HG02763 (cell line): ENCODE results near the gene GMPPB.

Experiments used
- ATAC-seq: cut with Tn5 transposase; IDR thresholded peaks from one replicate; pipeline ENCODE4 v1.9.1; 2021; ENCODE audit warnings: mild to moderate bottlenecking, moderate library complexity; ENCODE audit not compliant: unreplicated experiment

The GMPPB gene

DNA sequence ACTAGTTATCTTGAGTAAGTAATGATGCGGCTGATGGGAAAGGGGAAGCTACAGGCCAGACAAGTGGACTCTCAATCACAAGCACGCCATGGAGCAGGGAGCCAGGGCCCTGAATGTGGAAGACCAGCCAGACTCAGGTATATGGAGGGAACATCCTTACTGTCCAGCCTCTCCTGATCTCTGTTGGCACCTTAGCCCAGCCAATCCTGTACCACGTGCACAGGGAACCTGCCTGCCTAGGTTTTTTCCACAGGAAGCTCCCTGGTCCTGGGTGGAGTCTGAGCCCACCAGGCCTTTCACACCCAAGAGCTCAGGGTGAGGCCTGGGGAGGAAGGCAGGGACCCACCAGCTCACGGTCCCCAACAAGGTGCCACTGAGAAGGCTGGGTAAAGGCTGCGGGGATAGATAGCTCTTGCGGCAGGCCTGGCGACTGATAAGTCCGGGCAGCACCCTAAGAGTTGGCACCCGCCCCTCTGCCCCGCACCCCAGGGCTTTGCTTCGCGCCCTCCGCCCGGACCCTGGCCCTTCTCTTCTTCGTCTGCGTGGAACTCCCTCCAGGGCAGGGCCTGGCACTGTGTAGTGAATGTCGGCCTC lies 50.5 kb downstream of the GMPPB start:
- no peak for ATAC-seq

GRCh38 chr3:49671291-49672288 lies 52.2 kb downstream of the GMPPB start:
- ATAC-seq = no peak

DNA sequence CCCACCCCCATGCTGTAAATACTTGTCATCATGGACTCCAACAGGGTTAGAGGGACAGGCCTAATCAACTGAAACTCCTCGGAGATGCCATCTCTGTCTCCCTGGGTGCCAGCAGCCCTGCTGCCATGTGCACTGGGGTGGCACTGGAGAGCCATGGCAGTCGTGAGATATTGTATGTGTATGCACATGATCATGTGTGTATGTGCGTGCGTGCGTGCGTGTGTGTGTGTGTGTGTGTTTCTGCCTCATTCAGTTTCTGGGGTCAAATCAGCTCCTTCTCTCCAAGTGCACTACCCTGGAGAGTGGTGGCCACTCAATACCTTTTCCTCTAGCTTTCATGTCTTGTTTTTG lies 52.8 kb downstream of the GMPPB start:
- ATAC-seq = no peak
